C4-2B (cell line): ENCODE results near the gene OXSR1.

ENCODE experiments used
- H3K27ac ChIP-seq: fragments of 450-650 bp; 2 replicates; pipeline ENCODE4 v1.5.1; 2017
- ZFX ChIP-seq: fragments of 450-650 bp; IDR thresholded peaks from 2 replicates; pipeline ENCODE4 v1.6.1; 2017
- TF ChIP-seq, protein P1 (sequence below): fragments of 450-650 bp; conservative IDR thresholded peaks from 2 replicates; pipeline ENCODE4 v1.5.1; 2017; ENCODE audit warnings: mild to moderate bottlenecking

OXSR1 gene

DNA sequence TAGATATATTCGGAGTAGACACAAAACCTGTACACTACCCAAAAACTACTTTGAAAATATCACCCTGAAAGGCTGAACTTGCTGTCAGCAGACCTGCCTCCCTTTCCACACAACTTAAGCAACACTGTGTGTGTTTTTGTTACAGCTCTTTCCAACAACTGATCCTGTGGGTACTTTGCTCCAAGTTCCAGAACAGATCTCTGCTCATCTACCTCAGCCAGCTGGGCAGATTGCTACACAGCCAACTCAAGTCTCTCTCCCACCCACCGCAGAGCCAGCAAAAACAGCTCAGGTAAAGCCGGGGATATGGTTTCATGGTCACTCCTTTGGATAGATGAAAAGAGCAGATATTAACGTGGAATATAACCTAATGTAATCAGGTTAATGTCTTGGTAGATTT, 80.6 kb downstream of the OXSR1 start:
- TF ChIP-seq, protein P1, sequence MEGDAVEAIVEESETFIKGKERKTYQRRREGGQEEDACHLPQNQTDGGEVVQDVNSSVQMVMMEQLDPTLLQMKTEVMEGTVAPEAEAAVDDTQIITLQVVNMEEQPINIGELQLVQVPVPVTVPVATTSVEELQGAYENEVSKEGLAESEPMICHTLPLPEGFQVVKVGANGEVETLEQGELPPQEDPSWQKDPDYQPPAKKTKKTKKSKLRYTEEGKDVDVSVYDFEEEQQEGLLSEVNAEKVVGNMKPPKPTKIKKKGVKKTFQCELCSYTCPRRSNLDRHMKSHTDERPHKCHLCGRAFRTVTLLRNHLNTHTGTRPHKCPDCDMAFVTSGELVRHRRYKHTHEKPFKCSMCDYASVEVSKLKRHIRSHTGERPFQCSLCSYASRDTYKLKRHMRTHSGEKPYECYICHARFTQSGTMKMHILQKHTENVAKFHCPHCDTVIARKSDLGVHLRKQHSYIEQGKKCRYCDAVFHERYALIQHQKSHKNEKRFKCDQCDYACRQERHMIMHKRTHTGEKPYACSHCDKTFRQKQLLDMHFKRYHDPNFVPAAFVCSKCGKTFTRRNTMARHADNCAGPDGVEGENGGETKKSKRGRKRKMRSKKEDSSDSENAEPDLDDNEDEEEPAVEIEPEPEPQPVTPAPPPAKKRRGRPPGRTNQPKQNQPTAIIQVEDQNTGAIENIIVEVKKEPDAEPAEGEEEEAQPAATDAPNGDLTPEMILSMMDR = no peak
- TF ChIP-seq ZFX = no peak
- H3K27ac ChIP-seq = no peak overlapping the region

DNA sequence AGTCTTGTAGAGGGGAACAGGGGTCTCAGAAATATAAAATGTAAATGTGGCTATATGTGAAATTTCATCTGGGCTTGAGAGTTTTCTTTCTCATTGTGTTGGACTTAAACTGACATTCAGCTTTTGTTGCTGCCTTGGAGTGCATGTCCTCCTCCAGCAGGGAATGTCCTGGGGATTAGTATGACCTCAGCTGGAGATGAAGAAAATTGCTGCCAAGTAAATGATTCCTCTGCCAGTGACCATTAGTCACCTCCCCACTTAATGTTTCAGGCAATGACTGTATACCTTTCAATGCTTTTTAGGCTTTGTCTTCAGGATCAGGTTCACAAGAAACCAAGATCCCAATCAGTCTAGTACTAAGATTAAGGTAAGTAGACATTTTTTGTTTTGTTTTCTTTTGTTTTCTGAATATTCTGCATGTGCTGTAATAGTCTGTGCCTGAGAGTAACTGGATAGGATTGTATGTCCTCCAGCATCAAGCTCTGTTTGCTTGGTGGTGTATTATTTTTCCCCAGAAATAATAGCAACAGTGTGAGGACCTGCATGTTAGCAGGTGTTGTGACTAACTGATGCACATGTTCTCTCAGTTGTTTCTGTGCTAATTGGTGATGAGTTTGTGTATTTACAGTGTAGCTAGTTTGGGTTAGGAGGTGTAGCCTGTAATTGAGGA, 82.2 kb downstream of the OXSR1 start:
- TF ChIP-seq, protein P1 = peak; percentile 9
- no peak for TF ChIP-seq ZFX
- no peak overlapping the region for H3K27ac ChIP-seq

DNA sequence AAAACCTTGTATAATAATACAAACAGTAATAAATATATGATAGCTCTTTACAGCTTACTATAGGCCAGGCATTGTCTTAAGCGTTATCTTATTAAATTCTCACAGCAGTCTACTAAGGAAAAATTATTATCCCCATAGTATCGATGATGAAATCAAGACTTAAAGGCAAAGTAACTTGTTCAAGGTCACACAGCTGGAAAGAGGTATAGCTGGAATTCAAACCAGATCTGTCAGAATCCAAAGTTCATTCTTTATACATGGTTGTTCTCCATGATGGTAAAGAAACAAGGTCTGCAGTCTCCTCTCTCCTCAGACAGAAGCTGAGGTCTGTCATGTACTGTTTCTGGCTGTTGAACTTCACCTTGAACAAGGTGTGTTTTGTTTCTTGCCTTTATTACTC, 84.9 kb downstream of the OXSR1 start:
- no peak for TF ChIP-seq ZFX
- TF ChIP-seq, protein P1 = no peak
- no peak overlapping the region for H3K27ac ChIP-seq

DNA sequence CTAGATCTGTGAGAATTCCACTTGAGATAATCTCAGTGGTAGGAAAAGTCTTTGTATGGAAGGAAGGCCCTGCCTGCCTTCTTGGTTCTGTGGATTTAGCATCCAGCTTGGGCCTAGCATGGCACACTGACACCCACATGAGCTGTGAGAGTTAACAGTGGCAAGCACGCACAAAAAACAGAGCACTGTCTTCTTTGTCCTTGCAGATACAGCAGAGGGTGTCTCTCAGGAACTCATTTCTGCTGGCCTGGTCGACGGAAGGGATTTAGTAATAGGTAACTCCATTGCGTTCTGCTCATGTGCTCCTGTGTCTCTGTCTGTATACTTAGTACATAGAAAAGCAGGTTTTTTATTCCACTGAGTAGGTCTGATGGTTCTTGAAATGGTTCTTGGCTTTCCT, 85.9 kb downstream of the OXSR1 start:
- TF ChIP-seq ZFX = no peak
- TF ChIP-seq, protein P1 = 0 out of 2 replicates have a peak, but pooled peaks have one; percentile 1
- no peak overlapping the region for H3K27ac ChIP-seq

DNA sequence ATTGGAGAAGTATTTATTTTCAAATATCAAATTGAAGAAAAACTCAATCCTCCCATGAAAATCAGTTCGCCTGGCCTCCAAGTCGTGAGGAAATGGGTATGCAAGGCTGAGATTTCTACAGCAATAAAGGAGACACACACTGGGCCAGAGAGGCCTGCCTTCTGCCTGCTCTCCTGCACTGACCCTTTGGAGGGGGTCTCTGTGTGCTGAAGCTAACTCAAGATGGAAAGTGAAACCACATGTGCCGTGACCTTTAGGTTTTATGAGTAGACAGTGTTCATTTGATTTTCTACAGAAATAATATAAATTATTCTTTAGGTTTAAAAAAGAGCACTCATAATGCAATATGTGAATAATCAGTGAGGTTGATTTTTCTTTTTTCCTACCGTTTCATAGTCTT, 88.4 kb downstream of the OXSR1 start:
- H3K27ac ChIP-seq = no peak overlapping the region
- TF ChIP-seq, protein P1 = no peak

DNA sequence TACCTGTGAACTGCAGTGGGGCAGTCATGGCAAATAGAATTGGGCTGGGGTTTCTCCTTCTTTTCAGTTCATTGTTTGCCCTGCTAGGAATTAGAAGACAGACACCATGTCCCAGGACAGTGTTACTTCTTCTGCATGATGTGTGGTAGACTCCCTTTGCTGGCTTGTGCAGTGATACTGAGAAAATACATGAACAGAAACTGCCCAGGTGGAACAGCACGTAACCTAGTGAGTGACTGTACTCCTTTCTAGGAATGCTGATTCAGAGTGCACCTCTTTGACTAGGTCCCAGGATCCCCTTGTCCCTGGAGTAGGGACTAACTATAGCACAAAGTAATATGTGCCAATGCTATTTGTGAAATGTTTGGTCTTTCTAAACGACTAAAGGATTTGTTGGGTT, 89.5 kb downstream of the OXSR1 start:
- TF ChIP-seq ZFX = no peak
- TF ChIP-seq, protein P1 = no peak
- H3K27ac ChIP-seq = no peak overlapping the region

DNA sequence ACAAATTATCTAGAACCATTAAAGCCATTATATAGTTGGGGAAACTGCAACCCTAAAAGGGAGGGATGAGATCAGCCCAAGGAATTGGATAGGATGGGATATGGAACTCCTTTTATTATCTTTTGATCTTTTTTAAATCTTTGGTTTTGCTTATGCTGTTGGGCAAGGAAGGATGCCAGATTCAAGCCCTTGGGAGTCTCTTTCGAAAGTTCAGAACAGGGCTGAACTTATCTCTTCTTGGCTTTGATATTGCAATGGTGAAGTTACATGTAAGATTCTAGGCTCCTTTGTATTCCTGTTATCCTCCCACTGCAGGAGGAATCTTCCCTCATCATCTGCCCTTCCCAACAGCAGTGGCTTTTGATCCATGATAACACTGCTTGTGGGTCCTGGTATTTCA, 90.3 kb downstream of the OXSR1 start:
- H3K27ac ChIP-seq = no peak overlapping the region
- no peak for TF ChIP-seq ZFX
- TF ChIP-seq, protein P1 = no peak
